Mucosa of descending colon (tissue), 3 donors: Measurements from ENCODE around the gene TRIB2. TPM values are rescaled to one million over a fixed set of nuclear protein-coding genes. Genes with fewer than 3 reads are reported as not detected.
"Not testable (repeated sequence)": the region's sequence is repeated elsewhere in the genome, so short reads cannot be mapped to it uniquely, and the experiment has no call there.

Experiments
- ATAC-seq: fragments of 200-7000 bp; cut with Tn5 transposase; one replicate; pipeline ENCODE4 v1.9.1; 2020; ENCODE audit warnings: mild to moderate bottlenecking, moderate library complexity
- DNase-seq, 3 donors: peaks; one replicate each; pipeline ENCODE4 v3.0.0-alpha.2; 2020
- H3K36me3 ChIP-seq: fragments of 200-600 bp; one replicate; pipeline ENCODE4 v1.8.0; 2021; ENCODE audit warnings: low read depth, mild to moderate bottlenecking
- H3K4me1 ChIP-seq: fragments of 200-600 bp; one replicate; pipeline ENCODE4 v1.8.0; 2021; ENCODE audit warnings: low read depth, mild to moderate bottlenecking
- H3K4me3 ChIP-seq: fragments of 200-600 bp; one replicate; pipeline ENCODE4 v1.8.0; 2021; ENCODE audit warnings: mild to moderate bottlenecking
- H3K9me3 ChIP-seq: fragments of 200-600 bp; one replicate; pipeline ENCODE4 v1.8.0; 2021; ENCODE audit warnings: mild to moderate bottlenecking
- intact Hi-C, 2 donors: fragments of 100-400 bp; cut with DNase I in 1 of 2; cut with micrococcal nuclease in 1 of 2; formaldehyde crosslinking; loops; one replicate each; pipeline versions ENCODE4 v1.11.0 to v1.11.1; 2022; cut with DNase I, micrococcal nuclease
- total RNA-seq, 3 donors: library from RNA; stranded (reverse); fragmentation: NEBNext Ultra II Directional in 2 of 3; extraction: Animal tissue kit (Norgen Biotek cat#: 25700) in 2 of 3; gene quantifications; one replicate each; pipeline versions ENCODE4 v1.2.1 to v1.2.4, GENCODE V29; 2021 to 2023
- TF ChIP-seq, protein P1 (sequence below): fragments of 200-600 bp; IDR thresholded peaks from one replicate; pipeline ENCODE4 v1.8.0; 2022; ENCODE audit warnings: antibody characterized with exemption, mild to moderate bottlenecking
- donor health status: DM: no; HTN: no; CAD: no; lungs with moderate emphysema.
- donor health status: DM: no; HTN: no; CAD: no.
- donor health status: DM: no; HTN: yes; CAD: no.

Gene TRIB2
- total RNA-seq, 3 donors from 2014 or later: 4.9 to 28.3 (median 6.8) TPM

DNA sequence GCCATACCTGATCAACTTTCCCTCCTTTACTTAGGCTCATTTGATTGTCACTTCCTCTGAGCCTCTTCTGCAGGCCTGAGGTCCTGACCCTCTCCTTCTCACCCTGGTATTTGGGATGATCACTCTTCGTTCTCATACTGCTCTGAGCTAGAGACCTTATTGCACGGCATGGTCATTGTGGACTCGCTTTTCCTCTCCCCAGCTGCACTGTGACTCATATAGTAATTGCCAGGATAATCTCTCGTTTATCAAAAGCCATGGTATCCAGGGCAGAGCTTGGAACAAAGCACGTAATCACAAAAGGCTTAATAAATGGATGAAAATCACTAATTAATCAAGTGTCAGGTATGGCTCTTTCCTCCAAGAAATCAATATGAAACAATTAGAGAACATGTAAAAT lies 40.9 kb upstream of the TRIB2 start:
- no peak overlapping the region for H3K4me3 ChIP-seq
- ATAC-seq (no peak), DNase-seq (no peak)
- TF ChIP-seq, protein P1, sequence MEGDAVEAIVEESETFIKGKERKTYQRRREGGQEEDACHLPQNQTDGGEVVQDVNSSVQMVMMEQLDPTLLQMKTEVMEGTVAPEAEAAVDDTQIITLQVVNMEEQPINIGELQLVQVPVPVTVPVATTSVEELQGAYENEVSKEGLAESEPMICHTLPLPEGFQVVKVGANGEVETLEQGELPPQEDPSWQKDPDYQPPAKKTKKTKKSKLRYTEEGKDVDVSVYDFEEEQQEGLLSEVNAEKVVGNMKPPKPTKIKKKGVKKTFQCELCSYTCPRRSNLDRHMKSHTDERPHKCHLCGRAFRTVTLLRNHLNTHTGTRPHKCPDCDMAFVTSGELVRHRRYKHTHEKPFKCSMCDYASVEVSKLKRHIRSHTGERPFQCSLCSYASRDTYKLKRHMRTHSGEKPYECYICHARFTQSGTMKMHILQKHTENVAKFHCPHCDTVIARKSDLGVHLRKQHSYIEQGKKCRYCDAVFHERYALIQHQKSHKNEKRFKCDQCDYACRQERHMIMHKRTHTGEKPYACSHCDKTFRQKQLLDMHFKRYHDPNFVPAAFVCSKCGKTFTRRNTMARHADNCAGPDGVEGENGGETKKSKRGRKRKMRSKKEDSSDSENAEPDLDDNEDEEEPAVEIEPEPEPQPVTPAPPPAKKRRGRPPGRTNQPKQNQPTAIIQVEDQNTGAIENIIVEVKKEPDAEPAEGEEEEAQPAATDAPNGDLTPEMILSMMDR: no peak
- H3K36me3 ChIP-seq: no peaks in the 10 kb centered on the region
- H3K4me1 ChIP-seq: no peaks in the 10 kb centered on the region
- H3K9me3 ChIP-seq: no peaks in the 10 kb centered on the region
- intact Hi-C loops: no loop called here

DNA sequence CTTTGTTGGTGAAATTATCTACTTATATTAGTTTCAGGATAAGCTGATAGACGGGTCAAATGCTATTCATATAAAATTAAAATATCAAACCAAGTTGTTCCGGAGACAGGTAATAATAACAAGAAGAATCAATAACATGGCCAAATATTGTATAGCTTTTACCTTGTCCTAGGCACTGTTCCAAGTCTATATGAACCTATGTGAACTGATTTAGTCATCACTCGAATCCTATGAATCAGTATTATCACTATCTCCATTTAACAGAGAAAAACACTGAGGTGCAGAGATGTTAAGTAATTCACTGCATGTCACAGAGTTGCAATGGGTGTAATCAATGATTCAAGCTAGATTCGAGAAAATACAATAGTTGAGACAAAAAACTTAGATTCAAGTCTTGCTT lies 40.0 kb upstream of the TRIB2 start:
- Histone ChIP-seq H3K4me3 (no peak overlapping the region), H3K9me3 (no peaks in the 10 kb centered on the region), H3K4me1 (no peaks in the 10 kb centered on the region), H3K36me3 (no peaks in the 10 kb centered on the region)
- ATAC-seq (no peak), DNase-seq (no peak)
- intact Hi-C loops: no loop called here
- TF ChIP-seq, protein P1: no peak

DNA sequence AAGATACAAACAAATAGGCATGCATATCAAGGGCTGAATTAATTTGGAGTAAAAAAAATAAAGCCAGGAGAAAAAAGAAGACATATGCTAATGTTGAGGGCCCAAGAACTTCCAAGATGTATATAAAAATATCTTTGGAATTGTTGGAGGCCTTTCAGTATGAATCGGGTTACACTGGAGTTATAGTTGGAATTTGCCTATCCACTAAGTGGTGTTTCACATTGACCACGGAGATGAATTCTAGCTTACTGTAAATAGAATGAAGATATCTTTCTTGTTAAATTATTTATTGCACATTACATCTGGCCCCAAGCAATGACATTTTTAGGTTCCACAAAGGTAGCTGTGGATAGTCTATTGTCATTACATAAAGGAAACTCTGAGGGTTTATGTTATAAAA lies 38.5 kb upstream of the TRIB2 start:
- intact Hi-C loops: no loop called here
- Histone ChIP-seq H3K4me3 (no peak overlapping the region), H3K4me1 (no peaks in the 10 kb centered on the region), H3K36me3 (no peaks in the 10 kb centered on the region), H3K9me3 (no peaks in the 10 kb centered on the region)
- TF ChIP-seq, protein P1: no peak
- ATAC-seq: no peak
- no peak for DNase-seq

DNA sequence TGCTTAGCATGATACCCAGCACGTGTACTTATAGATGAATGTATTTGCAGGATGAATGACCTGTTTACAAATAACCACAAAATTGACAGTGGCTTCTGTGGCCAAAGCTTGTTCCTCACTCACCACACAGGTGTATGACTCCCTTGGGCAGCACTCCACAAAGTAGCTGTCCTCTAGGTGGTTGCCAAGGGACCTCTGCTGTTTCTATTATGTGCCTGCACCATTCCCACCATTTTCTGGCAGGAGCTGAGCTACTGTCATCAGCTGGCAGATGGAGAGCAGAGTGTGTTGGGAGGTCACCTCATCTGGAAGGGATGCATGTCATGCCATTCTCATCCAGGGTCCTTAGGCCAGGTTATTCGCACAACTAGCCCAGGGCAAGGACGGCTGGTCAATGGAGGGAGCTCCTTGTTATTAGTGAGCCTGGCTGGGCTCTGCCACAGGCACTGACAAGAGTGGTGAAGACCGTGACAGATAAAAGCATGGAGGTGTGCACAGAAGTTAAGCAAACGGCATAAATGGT lies 37.1 kb upstream of the TRIB2 start:
- intact Hi-C loops: no loop called here
- H3K36me3 ChIP-seq: no peaks in the 10 kb centered on the region
- H3K4me1 ChIP-seq: no peaks in the 10 kb centered on the region
- ATAC-seq (no peak), DNase-seq (no peak)
- TF ChIP-seq, protein P1: no peak
- no peaks in the 10 kb centered on the region for H3K9me3 ChIP-seq
- no peak overlapping the region for H3K4me3 ChIP-seq

DNA sequence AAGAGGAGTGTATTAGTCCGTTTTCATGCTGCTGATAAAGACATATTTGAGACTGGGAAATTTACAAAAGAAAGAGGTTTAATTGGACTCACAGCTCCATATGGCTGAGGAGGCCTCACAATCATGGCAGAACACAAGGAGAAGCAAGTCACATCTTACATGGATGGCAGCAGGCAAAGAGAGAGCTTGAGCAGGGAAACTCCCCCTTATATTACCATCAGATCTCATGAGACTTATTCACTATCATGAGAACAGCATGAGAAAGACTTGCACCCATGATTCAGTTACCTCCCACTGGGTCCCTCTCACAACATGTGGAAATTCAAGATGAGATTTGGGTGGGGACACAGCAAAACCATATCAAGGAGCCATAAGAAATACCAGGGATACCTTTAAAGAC lies 36.6 kb upstream of the TRIB2 start:
- H3K4me3 ChIP-seq, H3K36me3 ChIP-seq, H3K4me1 ChIP-seq, intact Hi-C loops, ATAC-seq, H3K9me3 ChIP-seq, DNase-seq: not testable (repeated sequence)

DNA sequence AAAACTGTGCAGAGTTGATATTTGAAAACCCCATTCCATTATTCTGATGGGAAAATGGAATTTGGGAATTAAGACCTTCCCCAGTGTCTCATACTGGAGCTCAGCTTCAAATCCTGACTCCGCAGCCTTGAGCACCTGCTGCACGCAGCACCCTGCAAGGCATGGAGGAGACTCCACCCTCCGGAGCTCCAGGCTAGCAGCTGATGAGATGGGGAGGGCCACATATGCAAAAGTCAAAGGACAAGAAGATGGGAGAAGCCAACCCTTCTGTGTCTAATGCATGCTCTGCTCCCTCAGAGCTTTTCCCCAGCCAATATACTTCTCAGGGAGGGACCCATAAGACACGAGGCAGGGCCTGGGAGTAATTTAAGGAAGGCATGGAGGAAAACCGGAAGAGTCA lies 34.7 kb upstream of the TRIB2 start:
- intact Hi-C loops: no loop called here
- no peaks in the 10 kb centered on the region for H3K36me3 ChIP-seq
- ATAC-seq (no peak), DNase-seq (no peak)
- H3K9me3 ChIP-seq: no peaks in the 10 kb centered on the region
- H3K4me1 ChIP-seq: no peaks in the 10 kb centered on the region
- TF ChIP-seq, protein P1: no peak
- H3K4me3 ChIP-seq: no peak overlapping the region
